B cell (primary cell): Measurements from ENCODE around the gene BRME1. TPM values are rescaled to one million over a fixed set of nuclear protein-coding genes. Genes with fewer than 3 reads are reported as not detected.

ENCODE experiments used
- ATAC-seq: fragments of 200-7000 bp; cut with Tn5 transposase; one replicate; pipeline ENCODE4 v1.10.0; 2021; ENCODE audit warnings: low read depth, mild to moderate bottlenecking, moderate number of reproducible peaks, moderate library complexity
- CTCF ChIA-PET: fragments of 350-600 bp; sonication (Branson Sonifier 250); formaldehyde crosslinking; loops from one replicate; lab custom pipeline; 2021; ENCODE audit warnings: antibody characterized with exemption, inconsistent platforms; lab: Charles Lee
- POLR2A ChIA-PET: fragments of 350-600 bp; sonication (Branson Sonifier 250); formaldehyde crosslinking; loops from one replicate; lab custom pipeline; 2021; ENCODE audit warnings: antibody characterized with exemption; lab: Charles Lee
- DNase-seq: peaks from one replicate; pipeline ENCODE4 v3.0.0; 2013
- H2AFZ ChIP-seq: 2 replicates; pipeline ENCODE4 v1.6.1; 2012; ENCODE audit warnings: mild to moderate bottlenecking, low read depth, low read length; ENCODE audit not compliant: insufficient read depth, poor library complexity, severe bottlenecking
- H3K27ac ChIP-seq, 2 donors: 1 replicate in 1 of 2; 2 replicates in 1 of 2; pipeline ENCODE4 v1.5.1; 2012 to 2013; ENCODE audit warnings: low read length in 2 of 2, mild to moderate bottlenecking in 2 of 2, moderate library complexity in 1 of 2
- H3K27me3 ChIP-seq, 4 experiments: fragments of 200-600 bp in 1 of 4; sonication (generic) in 1 of 4; replicated peaks in 1 of 4; 1 replicate in 2 of 4; 2 replicates in 2 of 4; pipeline versions ENCODE4 v1.6.1 to v1.7.0; 2013 to 2016; ENCODE audit warnings: low read length in 3 of 4, mild to moderate bottlenecking in 2 of 4, mixed read lengths in 1 of 4, moderate library complexity in 1 of 4; ENCODE audit not compliant: insufficient read depth in 4 of 4, control insufficient read depth in 3 of 4; ENCODE audit errors: control extremely low read depth in 1 of 4
- H3K36me3 ChIP-seq, 2 experiments: replicated peaks in 1 of 2; 1 replicate in 1 of 2; 2 replicates in 1 of 2; pipeline versions ENCODE4 v1.6.1 to v1.7.1; 2013; ENCODE audit warnings: low read length in 1 of 2; ENCODE audit not compliant: insufficient read depth in 2 of 2, control insufficient read depth in 1 of 2; ENCODE audit errors: control extremely low read depth in 1 of 2, extremely low read depth in 1 of 2
- H3K4me1 ChIP-seq, 2 donors: fragments of 200-600 bp in 1 of 2; sonication (generic) in 1 of 2; 1 replicate in 1 of 2; 2 replicates in 1 of 2; pipeline versions ENCODE4 v1.5.1 to v1.6.1; 2013 to 2017; ENCODE audit warnings: low read length in 2 of 2; ENCODE audit not compliant: control insufficient read depth in 2 of 2, insufficient read depth in 2 of 2
- H3K4me2 ChIP-seq: replicated peaks from 2 replicates; pipeline ENCODE3; 2012; ENCODE audit warnings: mild to moderate bottlenecking, low read depth, low read length; ENCODE audit not compliant: poor library complexity, severe bottlenecking
- H3K4me3 ChIP-seq, 5 experiments: fragments of 200-600 bp in 1 of 5; sonication (generic) in 1 of 5; 1 replicate in 3 of 5; 2 replicates in 2 of 5; pipeline versions ENCODE4 v1.5.1 to v1.7.0; 2011 to 2016; ENCODE audit warnings: low read length in 4 of 5, mild to moderate bottlenecking in 4 of 5, low read depth in 2 of 5, control low read depth in 1 of 5, moderate library complexity in 1 of 5; ENCODE audit not compliant: insufficient read depth in 1 of 5; ENCODE audit errors: control extremely low read depth in 1 of 5, extremely low read depth in 1 of 5
- H3K79me2 ChIP-seq: fragments of 200-600 bp; sonication (generic); one replicate; pipeline ENCODE4 v1.6.0; 2016; ENCODE audit warnings: low read length; ENCODE audit not compliant: control insufficient read depth, insufficient read depth
- H3K9ac ChIP-seq: fragments of 200-600 bp; sonication (generic); 2 replicates; pipeline ENCODE4 v1.6.1; 2017; ENCODE audit warnings: mild to moderate bottlenecking, low read length, moderate library complexity
- H3K9me3 ChIP-seq, 3 donors: one replicate each; pipeline versions ENCODE4 v1.6.1 to v1.7.1; 2013; ENCODE audit warnings: low read length in 2 of 3; ENCODE audit not compliant: control insufficient read depth in 2 of 3, insufficient read depth in 1 of 3; ENCODE audit errors: control extremely low read depth in 1 of 3
- H4K20me1 ChIP-seq: 2 replicates; pipeline ENCODE4 v1.6.0; 2012; ENCODE audit warnings: mild to moderate bottlenecking, low read length; ENCODE audit not compliant: insufficient read depth, control insufficient read depth, poor library complexity, severe bottlenecking
- H3K27ac Mint-ChIP-seq: one replicate; pipeline ENCODE4 v1.8.0; 2021; ENCODE audit warnings: mixed read lengths
- H3K27me3 Mint-ChIP-seq: one replicate; pipeline ENCODE4 v1.8.0; 2021; ENCODE audit warnings: mixed read lengths
- H3K4me1 Mint-ChIP-seq: one replicate; pipeline ENCODE4 v1.8.0; 2021; ENCODE audit warnings: mixed read lengths
- H3K4me3 Mint-ChIP-seq: one replicate; pipeline ENCODE4 v1.8.0; 2021; ENCODE audit warnings: mixed read lengths
- H3K9me3 Mint-ChIP-seq: one replicate; pipeline ENCODE4 v1.8.0; 2022; ENCODE audit warnings: mixed read lengths; ENCODE audit not compliant: insufficient read depth
- EZH2 ChIP-seq: IDR thresholded peaks from 2 replicates; pipeline ENCODE4 v1.6.1; 2012; ENCODE audit warnings: borderline replicate concordance, low read depth, mild to moderate bottlenecking, moderate library complexity, low read length; ENCODE audit not compliant: insufficient read depth, poor library complexity, severe bottlenecking
- WGBS: methylation state at CpG from one replicate; pipeline ENCODE4 v1.1.5; 2013; ENCODE audit warnings: missing lambda C conversion rate; ENCODE audit not compliant: insufficient coverage; 5-methylcytosine and 5-hydroxymethylcytosine counted together
- intact Hi-C: fragments of 100-400 bp; cut with micrococcal nuclease; formaldehyde crosslinking; loops from one replicate; pipeline ENCODE4 v1.10.0; 2022
- polyA plus RNA-seq: library from polyadenylated mRNA; depleted of rRNA; stranded (reverse); fragments of >200 nt; gene quantifications from 2 replicates; pipeline ENCODE4 v1.2.3, GENCODE V29; 2012
- total RNA-seq, 2 donors: library from RNA; stranded (reverse); fragments of 120-200 nt in 1 of 2; gene quantifications; 1 replicate in 1 of 2; 2 replicates in 1 of 2; pipeline versions ENCODE4 v1.2.3 to v1.2.4, GENCODE V29; 2013 to 2022
- TF ChIP-seq, protein P1 (sequence below): fragments of 200-600 bp; IDR thresholded peaks from one replicate; pipeline ENCODE4 v1.8.0; 2022; ENCODE audit warnings: antibody characterized with exemption, mild to moderate bottlenecking

Gene BRME1
- total and polyA plus RNA-seq, 2 donors (not counting 1 experiment from before 2014, with no cell fraction given): 1.8 to 2.4 TPM

DNA sequence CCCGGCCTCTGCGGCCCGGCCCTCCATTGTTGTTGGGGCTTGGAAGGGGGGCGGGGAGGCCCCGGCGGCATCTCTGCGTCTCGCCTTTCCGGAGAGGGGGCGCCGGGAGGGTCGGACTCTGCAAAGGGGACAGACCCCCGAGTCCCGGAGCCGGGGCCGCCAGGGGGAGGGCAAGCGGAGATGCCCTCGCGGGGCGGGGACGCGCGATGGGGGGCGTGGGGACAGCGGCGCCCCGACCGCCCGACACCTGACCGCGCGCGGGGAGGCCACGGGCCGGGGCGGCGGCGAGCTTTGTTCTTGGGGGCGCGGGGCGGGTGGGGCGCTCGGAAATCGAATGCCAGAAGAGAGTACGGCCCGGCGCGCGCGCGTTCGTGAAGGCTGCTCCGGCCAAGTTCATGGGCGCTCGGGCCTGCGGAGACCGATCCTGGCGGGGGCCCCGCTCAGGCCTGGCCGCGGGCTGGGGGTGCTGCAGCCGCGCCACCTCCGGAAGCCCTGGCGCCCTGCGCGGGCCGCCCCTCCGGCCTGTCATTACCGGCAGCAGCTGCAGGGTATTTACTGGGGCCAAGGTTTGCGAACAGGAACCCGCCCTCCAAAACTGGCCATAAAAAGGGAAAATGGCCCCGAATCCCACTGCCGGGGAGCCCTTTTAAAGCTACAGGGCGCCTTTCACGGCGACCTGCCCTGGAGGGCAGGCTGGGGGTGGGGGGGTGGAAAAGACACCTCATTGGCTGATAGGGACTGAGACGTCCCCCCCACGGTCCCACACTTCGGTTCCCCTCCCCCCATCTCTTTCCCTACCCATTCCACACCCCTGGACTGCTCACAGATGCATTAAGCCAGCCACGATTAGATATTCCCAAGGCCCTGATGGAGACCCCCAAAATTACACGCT is 40.1 kb downstream of the BRME1 start:
- no peak overlapping the region for H3K27ac Mint-ChIP-seq
- H3K27me3 Mint-ChIP-seq: peaks cover 49% of the 10 kb centered on the region
- peaks cover 27% of the 10 kb centered on the region for H3K4me1 Mint-ChIP-seq
- CTCF ChIA-PET: interaction anchor here (0.8 to 1.0 kb wide), 2 partner anchors 29 to 92 kb away, joined by 4 to 5 read pairs; partner anchors contain the start of gene C19orf53
- H3K9ac ChIP-seq: peak overlapping the region; percentile 60
- peak overlapping the region; percentile 94 for H3K4me2 ChIP-seq
- peaks cover 0 to 59% (median 20%) of the 10 kb centered on the region in 4 experiments for H3K27me3 ChIP-seq
- no peaks in the 10 kb centered on the region for H3K36me3 ChIP-seq
- ATAC-seq (no peak), DNase-seq (peak; percentile 53)
- POLR2A ChIA-PET: interaction anchor here (0.6 to 0.7 kb wide), 4 partner anchors 14 to 653 kb away, joined by 3 to 5 read pairs (median 4); no protein-coding TSS in a partner anchor
- peak overlapping the region; percentile 54 for H2AFZ ChIP-seq
- H3K79me2 ChIP-seq: no peaks in the 10 kb centered on the region
- no peaks in the 10 kb centered on the region for H3K9me3 Mint-ChIP-seq
- WGBS: 2% methylated on average over 79 of the region's 82 CpGs
- H4K20me1 ChIP-seq: no peaks in the 10 kb centered on the region
- H3K4me3 Mint-ChIP-seq: peak overlapping the region; percentile 78
- H3K9me3 ChIP-seq: peaks cover 0 to 7% (median 0%) of the 10 kb centered on the region in 3 donors
- peaks cover 26 to 28% of the 10 kb centered on the region in 2 donors for H3K4me1 ChIP-seq
- no peak overlapping the region for H3K27ac ChIP-seq
- peak overlapping the region in 3 of 5 experiments; percentile 27 to 67 (median 50) for H3K4me3 ChIP-seq
- TF ChIP-seq, protein P1, sequence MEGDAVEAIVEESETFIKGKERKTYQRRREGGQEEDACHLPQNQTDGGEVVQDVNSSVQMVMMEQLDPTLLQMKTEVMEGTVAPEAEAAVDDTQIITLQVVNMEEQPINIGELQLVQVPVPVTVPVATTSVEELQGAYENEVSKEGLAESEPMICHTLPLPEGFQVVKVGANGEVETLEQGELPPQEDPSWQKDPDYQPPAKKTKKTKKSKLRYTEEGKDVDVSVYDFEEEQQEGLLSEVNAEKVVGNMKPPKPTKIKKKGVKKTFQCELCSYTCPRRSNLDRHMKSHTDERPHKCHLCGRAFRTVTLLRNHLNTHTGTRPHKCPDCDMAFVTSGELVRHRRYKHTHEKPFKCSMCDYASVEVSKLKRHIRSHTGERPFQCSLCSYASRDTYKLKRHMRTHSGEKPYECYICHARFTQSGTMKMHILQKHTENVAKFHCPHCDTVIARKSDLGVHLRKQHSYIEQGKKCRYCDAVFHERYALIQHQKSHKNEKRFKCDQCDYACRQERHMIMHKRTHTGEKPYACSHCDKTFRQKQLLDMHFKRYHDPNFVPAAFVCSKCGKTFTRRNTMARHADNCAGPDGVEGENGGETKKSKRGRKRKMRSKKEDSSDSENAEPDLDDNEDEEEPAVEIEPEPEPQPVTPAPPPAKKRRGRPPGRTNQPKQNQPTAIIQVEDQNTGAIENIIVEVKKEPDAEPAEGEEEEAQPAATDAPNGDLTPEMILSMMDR: no peak
- peak; percentile 95 for TF ChIP-seq EZH2
- intact Hi-C loops: no loop called here
